Limb (tissue), 2 donors: Measurements from ENCODE around the gene CRYGA.
"Not testable (repeated sequence)": the region's sequence is repeated elsewhere in the genome, so short reads cannot be mapped to it uniquely, and the experiment has no call there.

ENCODE experiments used
- DNase-seq, 2 donors: peaks; one replicate each; pipeline ENCODE4 v3.0.0-alpha.2; 2016; ENCODE audit errors: extremely low spot score in 2 of 2

CRYGA gene

DNA sequence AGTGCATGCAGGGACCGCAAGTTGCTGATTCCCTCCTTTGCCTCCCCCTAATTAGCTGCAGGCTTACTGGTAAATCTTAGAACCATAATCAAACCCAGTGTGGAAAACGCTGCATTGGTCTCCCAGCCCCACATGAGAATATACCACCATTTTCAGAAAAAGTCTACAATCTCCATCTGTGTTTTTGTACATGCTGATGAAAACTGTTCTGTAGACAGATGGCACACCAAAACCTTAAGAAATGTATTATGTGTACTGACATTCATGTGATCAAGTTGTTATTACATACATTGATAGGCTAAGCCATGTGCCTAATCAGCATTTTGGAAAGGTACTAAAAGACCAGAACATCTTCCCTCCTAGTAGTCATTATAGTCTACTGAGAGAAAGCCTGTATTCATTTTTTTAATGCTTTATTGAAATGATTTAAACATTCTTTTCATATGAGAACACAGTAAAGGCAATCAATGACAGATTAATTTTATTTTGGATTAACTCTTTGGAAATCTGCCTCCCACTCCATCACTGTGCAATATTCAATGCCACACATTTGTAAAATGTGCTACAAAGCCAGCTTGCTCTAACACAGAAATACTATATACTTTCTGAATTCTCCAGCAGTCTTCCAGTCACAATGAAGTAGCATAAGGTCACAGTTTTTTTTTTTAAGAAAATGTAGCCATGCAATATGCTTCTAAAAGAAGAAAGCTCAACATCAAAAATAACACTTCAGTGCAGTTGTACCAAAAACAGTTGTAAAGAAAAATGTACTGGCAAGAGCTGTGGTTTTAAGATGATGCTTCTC lies 1.8 kb upstream of the CRYGA start:
- no peak for DNase-seq

DNA sequence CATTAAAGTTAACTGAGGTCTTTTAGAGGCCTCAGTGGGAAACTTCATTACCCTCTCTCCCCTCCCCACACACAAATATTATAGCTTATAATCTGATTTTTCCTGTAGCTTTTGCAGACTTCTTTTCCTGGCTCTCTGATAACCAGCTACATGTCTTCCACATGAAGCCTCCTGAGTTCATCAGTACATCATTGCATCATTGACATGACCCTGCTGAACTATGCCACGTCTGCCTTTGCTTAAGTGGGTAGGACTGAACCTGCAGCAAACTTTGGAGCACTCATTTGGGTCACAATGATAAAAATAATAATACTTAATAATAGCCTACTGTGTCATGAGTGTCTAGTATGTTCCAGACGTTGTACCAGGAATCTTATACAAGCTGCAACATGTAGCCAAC lies 7.0 kb downstream of the CRYGA start:
- DNase-seq = no peak

DNA sequence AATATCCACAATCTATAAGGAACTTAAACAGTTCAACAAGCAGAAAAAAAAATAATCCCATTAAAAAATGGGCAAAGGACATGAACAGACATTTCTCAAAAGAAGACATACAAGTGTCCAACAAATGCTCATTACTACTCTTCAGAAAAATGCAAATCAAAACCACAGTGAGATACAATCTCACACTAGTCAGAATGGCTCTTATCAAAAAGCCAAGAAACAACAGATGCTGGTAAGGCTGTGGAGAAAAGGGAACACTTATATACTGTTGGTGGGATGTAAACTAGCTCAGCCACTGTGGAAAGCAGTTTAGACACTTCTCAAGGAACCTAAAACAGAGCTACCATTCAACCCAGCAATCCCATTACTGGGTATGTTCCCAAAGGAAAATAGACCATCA lies 10.2 kb downstream of the CRYGA start:
- DNase-seq = no peak

DNA sequence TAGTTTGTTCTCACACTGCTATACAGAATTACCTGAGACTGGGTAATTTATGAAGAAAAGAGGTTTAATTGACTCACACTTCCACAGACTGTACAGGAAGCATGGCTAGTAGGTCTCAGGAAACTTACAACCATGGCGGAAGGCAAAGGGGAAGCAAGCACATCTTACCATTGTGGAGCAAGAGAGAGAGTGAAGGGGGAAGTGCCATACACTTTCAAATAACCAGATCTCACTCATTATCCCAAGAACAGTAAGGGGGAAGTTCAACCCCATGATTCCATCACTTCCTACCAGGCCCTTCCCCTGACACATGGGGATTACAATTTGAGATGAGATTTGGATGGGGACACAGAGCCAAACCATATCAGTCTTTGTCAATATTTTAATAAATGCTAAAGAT lies 12.4 kb downstream of the CRYGA start:
- DNase-seq = no peak

DNA sequence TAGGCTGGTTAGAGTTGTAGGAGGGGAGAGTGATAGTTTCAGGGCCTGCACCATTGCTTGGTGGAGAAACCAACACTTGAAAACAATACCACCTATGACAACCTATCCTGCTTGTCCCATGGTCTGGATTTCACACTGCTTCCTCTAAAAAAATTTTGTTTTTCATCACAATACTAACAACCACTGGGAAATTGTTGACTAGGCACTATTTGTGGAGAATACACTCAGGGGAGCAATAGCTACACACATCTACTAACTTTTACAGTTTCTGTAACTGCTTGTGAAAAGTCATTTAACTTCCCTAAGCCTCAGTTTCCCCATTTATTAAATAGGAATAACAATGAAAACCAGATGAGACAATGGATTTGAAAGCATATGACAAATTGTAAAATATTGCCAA lies 13.3 kb downstream of the CRYGA start:
- no peak for DNase-seq

DNA sequence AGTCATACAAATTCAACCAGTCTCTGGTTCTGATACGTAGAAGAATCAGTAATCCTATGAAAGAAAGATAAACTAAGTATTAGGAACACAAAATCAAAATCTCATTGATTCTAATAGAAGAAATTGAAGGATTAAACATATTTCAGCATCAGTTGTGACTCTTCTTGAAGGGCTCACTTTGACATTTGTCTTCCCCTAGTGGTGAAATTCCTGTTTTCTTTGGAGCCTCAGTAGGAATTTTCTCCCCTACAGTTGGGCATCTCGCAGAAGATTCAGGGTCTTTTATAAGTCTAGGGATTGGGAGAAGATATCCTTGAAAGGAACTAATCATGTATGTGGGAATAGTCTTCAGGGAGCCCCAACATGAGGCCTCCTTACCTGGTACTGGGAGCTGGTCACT lies 14.6 kb downstream of the CRYGA start:
- DNase-seq = no peak

DNA sequence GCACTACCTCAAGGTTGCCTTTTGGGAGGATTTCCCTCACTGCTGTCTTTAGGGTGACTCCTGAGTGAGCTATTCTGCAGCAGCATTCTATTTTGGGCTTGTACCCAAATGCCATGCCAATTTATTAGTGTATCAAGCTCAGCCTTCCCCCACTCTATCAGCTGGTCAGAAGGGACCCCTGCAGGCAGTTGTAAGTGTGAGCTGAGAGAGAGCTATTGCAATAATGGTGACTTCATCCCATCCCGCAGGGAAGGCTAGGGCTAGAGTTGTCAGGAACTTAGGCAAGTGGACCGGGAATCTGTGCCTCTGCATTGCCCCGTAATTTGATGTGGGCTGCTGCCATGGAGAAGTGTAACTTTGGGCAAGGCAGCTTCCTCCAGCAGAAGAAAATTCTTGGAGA lies 15.6 kb downstream of the CRYGA start:
- no peak for DNase-seq

DNA sequence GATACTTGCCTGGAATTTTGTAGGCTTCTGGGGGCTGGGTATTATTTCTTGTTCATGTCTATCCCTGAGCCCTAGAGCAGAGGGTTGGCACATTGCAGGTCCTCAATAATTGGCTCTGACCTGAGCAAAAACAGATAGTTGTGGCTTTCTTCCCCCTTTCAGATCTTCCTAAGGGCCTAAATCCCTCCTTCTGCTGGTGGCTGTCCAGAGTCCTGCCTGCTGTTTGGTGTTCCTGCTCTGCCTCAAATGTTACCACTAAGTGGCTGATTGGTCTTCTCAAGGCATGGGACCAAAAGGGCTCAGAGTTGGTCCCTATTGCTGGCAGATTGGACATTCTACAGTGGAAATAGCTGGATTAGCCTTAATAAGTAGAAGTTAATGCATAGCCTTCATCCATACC lies 16.4 kb downstream of the CRYGA start:
- DNase-seq = no peak

DNA sequence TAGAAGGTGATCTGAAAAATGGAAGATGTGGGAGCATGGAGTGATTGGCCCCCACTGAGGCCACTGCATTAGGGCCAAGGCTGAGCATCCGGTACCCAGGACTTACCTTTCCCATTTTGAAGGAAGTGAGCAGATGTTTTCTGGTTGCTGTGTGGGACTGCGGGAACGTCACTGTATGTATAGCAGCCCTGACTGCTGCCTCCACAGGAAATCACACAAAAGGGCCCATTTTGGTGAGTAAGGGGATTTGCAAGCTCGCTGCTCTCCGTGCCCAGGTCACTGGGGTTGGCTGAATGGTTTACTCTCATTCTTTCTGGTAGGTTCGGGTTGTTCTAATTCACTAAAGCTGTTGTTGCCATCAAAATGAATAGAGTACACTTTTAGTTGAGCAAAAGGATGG lies 17.4 kb downstream of the CRYGA start, which contains the start of gene CRYGB:
Gene CRYGB, minus strand, starts transcription at position 153 of the 400 bp plus-strand sequence. Its CDS starts 38 bp downstream, at position 115.
- no peak for DNase-seq

DNA sequence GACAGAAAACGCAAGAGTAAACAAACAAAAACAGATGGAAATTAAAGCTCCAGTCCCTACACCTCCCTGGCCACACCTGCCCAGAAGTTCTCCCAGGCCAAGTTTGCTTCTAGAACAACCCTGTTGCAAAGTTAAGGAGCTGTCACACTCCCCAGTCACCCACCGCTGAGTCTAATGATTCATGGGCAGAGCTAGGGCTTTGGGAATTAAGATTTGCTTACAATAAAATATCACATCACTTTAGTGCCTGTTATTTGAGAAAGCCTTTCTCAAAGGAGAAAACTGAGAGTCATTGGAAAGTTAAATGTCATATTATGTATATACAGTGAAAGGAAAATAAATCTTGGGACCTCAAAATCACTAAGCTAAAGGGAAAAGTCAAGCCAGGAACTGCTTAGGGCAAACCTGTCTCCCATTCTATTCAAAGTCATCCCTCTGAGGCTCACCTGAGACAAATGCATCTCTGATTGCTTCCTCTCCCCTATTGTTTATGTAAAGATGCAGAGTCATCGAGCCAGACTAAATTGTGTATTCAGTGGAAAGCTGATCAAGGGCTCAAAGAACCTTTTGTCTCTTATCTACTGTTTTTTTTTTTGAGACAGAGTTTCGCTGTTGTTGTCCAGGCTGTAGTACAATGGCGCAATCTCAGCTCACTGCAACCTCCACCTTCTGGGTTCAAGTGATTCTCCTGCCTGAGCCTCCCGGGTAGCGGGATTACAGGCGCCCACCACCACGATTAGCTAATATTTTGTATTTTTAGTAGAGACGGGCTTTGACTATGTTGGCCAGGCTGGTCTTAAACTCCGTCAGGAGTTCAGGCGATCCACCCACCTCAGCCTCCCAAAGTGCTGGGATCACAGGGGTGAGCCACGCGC lies 20.2 kb downstream of the CRYGA start:
- DNase-seq = no peak

DNA sequence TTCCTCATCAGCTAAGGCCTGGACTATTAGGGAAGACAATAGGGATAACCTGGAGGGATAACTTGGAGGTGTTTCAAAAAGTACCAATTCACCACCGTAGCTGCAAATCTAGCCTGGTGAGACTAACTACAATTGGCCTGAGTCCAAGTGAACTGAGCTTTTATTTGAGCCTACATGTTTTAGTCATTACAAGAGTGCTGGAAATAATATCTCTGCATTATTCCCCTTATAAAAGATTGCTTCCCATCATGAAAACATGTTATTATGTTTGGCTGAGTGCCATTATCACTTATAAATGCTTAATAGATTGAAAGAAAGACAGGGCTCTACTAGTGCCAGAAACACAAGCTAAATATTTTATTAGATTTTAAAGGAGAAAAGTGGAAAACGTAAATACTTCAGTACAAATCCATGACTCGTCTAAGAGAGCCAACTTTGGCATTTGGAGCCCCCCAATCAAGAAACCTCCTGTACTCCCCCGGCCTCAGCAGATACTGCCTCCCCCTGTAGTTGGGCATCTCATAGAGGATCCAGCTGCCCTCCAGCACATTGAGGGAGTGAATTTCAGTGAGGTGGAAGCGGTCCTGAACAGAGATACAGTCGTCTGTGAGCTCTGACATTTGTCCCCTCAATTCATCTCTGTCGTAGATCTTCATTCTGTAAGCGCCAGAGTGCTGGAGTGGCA lies 21.0 kb downstream of the CRYGA start:
- peak in 1 of 2 donors; percentile 51 for DNase-seq

DNA sequence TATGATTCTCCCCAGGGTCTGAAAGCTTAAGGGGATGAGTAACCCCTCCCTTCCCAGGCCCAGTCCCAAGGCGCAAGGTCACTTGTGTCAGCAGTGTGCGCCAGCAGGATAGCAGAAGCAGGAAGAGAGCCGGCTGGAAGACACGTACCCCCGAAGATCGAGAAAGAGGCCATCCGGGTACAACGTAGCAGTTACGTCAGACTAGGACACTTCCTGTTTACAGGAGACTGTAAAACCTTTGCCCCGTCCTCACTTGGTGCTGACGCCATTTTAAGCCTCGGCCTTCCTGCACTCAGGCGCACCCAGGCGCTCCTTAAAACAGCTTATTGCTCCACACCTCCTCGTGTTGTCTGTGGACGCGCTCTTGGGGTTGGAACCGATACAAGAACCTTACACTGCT lies 23.9 kb downstream of the CRYGA start:
- DNase-seq = no peak

DNA sequence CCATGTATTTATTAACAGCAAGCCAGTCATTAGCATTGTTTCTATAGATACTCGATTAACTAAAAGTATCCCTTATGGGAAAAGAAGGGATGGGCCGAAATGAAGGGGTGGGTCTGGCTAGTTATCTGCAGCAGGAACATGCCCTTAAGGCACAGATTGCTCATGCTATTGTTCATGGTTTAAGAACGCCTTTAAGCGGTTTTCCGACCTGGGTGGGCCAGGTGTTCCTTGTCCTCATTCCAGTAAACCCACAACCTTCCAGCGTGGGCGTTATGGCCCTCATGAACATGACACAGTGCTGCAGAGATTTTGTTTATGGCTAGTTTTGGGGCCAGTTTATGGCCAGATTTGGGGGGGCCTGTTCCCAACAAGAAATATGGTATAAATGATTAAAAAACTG lies 25.1 kb downstream of the CRYGA start:
- DNase-seq = not testable (repeated sequence)

DNA sequence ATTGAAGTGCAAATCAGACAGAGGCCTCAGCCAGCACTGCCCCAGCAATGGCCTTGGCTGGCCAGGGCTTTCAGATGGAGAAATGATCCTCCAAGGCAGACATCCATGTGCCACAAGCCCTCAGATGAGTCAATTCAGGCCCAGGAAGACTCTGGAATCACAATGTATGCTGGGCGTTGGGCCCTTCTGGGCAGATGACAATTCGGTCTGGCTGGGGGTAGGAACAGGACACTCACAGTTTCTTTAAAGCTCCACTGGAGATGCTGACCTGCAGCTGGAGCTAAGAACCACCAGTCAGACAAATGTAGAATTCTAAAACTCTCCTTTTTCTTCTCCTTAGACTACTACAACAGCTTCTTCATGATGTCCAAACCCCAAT lies 26.7 kb downstream of the CRYGA start:
- DNase-seq = no peak

DNA sequence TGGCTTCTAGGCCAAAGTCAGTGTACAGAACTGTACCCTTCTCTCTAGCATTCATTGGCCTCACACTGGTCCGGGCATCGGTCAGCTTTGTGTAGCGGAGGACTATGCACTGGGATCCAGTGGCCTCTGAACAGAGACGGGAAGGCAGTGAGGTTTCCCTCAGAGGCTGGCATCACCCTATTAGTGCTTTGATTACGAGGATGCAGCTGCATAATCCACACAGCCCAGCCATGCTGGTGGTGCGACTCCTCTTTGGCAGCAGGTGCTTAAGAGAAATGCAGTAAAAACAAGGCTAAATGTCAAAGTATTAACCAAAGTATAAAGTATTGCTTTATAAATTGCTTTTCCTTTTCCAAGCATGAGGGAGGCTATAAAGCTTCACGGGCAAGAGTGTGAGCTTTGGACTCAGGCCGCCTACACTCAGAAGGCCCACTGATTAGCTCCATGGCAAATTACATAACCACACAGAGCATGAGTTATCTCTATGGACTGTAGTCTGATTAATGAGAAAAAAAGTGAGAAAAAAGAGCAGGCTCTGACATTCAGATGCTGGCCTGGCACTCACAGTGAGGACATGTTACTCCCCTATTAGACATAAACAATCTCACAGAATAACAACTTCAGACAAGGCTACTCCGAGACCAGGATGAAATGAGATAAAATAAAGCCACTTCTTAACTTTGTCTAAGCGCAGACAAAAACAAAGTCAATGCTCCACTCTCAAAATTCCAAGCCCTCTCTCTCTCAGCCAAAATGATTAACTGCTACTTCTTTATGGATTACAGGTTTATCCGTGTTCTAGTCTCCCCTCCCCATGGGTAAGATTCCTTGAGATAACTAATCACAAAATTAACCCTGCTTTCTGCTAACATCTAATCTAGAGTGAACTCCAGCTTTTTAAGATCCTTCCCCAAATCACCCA lies 27.3 kb downstream of the CRYGA start:
- no peak for DNase-seq

DNA sequence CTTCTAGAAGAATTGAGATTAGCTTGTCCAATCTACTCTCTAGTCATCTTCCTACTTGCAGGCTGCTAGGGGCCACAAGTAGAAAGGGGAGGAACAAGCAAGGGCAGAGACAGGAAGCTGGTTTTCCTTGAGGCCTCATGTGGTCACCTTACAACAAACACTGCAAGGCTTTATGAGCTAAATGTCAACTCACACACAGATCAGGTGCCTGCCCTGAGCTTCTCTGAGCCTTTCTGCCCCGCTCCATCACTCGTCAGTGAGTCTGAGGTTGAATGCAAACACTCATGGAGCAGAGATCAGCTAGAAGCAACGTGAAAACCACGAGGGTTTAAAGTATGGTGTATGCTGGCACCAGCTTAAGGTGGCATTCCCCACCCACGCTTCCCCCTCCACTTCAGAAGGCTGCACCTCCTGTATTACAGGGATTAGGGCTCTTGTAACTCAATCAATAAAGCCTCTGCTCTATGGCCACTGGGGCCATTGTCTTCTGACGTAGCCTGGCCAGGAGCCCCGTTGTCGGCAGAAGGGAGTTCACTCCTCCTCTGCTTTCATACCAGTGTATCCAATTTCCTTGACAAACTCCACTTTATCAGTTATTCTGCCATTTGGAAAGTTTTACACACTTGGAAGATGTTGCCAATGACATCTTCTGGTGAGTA lies 28.3 kb downstream of the CRYGA start:
- DNase-seq = no peak

DNA sequence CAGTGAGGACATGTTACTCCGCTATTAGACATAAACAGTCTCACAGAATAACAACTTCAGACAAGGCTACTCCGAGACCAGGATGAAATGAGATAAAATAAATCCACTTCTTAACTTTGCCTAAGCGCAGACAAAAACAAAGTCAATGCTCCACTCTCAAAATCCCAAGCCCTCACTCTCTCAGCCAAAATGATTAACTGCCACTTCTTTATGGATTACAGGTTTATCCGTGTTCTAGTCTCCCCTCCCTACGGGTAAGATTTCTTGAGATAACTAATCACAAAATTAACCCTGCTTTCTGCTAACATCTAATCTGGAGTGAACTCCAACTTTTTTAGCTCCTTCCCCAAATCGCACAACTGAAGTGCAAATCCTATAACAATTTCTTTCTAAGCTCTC lies 32.7 kb downstream of the CRYGA start:
- DNase-seq = no peak

DNA sequence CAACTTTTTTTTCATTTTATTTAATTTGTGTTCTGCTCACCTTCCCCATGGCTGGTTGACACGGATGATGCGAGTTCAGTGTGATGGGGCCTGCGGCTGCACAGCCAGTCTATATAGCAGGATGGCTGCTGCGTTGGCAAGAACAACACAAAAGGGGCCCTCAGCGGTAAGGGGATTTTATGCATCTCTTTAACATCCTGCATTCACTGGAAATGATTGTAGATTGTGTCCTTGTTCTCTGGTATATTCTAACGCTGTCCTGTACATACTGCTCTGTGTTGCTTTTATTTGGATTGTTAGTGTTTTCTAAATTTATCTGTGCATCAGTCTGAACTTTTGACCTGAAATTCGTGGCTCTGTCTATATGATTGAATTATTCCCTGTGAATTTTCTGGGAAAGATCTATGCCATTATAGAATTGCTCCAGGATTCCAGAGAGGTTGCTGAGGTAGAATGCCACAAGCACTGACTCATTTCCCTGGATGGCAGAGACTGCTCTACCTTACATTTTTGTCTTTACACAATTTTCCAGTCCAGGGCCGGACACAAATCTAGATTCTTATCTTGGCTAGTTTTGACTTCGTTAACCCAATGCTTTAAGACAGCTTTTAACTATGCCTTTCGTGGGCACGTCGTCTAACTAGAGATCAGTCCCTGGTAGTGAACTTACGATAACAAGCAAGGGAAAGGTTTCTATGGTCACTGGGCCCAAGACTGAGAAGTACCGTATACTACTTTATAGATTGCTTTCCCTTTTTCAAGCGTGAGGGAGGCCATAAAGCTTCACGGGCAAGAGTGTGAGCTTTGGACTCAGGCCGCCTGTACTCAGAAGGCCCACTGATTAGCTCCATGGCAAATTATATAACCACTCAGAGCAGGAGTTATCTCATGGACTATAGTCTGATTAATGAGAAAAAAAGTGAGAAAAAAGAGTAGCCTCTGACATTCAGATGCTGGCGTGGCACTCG lies 33.4 kb downstream of the CRYGA start, which contains the start of gene CRYGC:
Gene CRYGC, minus strand, starts transcription at position 85 of the 968 bp plus-strand sequence. Its CDS starts 36 bp downstream, at position 49.
- no peak for DNase-seq

DNA sequence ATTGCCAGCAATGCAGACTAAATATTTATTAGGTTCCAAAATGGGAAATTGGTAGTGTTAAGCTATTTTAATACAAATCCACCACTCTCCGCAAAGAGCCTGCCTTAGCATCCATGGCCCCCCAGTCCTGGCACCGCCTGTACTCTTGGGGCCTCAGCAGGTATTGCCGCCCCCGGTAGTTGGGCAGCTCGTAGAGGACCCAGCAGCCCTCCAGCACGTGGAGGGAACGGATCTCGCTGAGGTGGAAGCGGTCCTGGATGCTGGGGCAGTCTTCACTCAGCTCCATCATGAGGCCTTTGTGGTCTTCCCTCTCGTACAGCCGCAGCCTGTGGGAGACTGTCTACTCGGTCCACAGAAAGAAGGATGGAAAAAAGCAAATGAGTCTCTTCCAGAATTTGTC lies 35.3 kb downstream of the CRYGA start:
- no peak for DNase-seq
